ENCODE data around the gene VOPP1. TPM values are rescaled to one million over a fixed set of nuclear protein-coding genes. Genes with fewer than 3 reads are reported as not detected.

Gene VOPP1
- total RNA-seq, 6 experiments from 2014 or later: 103 to 135 (median 122) TPM

- peaks cover 11% of the 10 kb centered on the region; the same call in 1 of the 2 replicates for H3K36me3 Mint-ChIP-seq (ENCODE audit: low read depth)
- H3K27me3 Mint-ChIP-seq (ENCODE audit: insufficient read depth): peaks cover 3% of the 10 kb centered on the region; the same call in 1 of the 2 replicates
- H3K4me1 Mint-ChIP-seq (ENCODE audit: low read depth): peaks cover 85% of the 10 kb centered on the region
- no peak for TF ChIP-seq CTCF (IDR thresholded peaks at IDR 0.05)
- no peak overlapping the region for H3K27ac Mint-ChIP-seq
- no peaks in the 10 kb centered on the region for H3K9me3 Mint-ChIP-seq
- H3K4me3 Mint-ChIP-seq: no peak overlapping the region
- no peak for DNase-seq
Measured at GRCh38 chr7:55563596-55564325, 8.5 kb downstream of the VOPP1 start.

GRCh38 chr7:55561690-55562089, 10.6 kb downstream of the VOPP1 start:
- peaks cover 3% of the 10 kb centered on the region; the same call in 1 of the 2 replicates for H3K27me3 Mint-ChIP-seq (ENCODE audit: insufficient read depth)
- no peak overlapping the region for H3K27ac Mint-ChIP-seq
- no peak overlapping the region for H3K4me3 Mint-ChIP-seq
- DNase-seq: no peak
- H3K9me3 Mint-ChIP-seq: no peaks in the 10 kb centered on the region
- TF ChIP-seq CTCF (IDR thresholded peaks at IDR 0.05): no peak
- H3K36me3 Mint-ChIP-seq (ENCODE audit: low read depth): peaks cover 11% of the 10 kb centered on the region; the same call in 1 of the 2 replicates
- H3K4me1 Mint-ChIP-seq (ENCODE audit: low read depth): peaks cover 85% of the 10 kb centered on the region

GRCh38 chr7:55558962-55559920, 13.1 kb downstream of the VOPP1 start:
- Mint-ChIP-seq H3K27ac (no peak overlapping the region; the same call in 1 of the 2 replicates), H3K9me3 (no peaks in the 10 kb centered on the region), H3K4me1 (ENCODE audit: low read depth) (peaks cover 91% of the 10 kb centered on the region), H3K27me3 (ENCODE audit: insufficient read depth) (no peaks in the 10 kb centered on the region), H3K36me3 (ENCODE audit: low read depth) (peaks cover 17% of the 10 kb centered on the region), H3K4me3 (no peak overlapping the region)
- TF ChIP-seq CTCF (IDR thresholded peaks at IDR 0.05): no peak
- DNase-seq: no peak

GRCh38 chr7:55557666-55558188, 14.6 kb downstream of the VOPP1 start:
- DNase-seq: no peak
- no peak overlapping the region for H3K4me3 Mint-ChIP-seq
- no peaks in the 10 kb centered on the region for H3K9me3 Mint-ChIP-seq
- no peak overlapping the region for H3K27ac Mint-ChIP-seq
- H3K27me3 Mint-ChIP-seq (ENCODE audit: insufficient read depth): peaks cover 2% of the 10 kb centered on the region; the same call in 1 of the 2 replicates
- peaks cover 20% of the 10 kb centered on the region for H3K36me3 Mint-ChIP-seq (ENCODE audit: low read depth)
- H3K4me1 Mint-ChIP-seq (ENCODE audit: low read depth): peaks cover 94% of the 10 kb centered on the region
- no peak for TF ChIP-seq CTCF (IDR thresholded peaks at IDR 0.05)

- no peak for TF ChIP-seq CTCF (IDR thresholded peaks at IDR 0.05)
- H3K4me3 Mint-ChIP-seq: no peak overlapping the region
- no peaks in the 10 kb centered on the region for H3K9me3 Mint-ChIP-seq
- DNase-seq: no peak
- H3K27ac Mint-ChIP-seq: peak overlapping the region; percentile 29; the same call in 1 of the 2 replicates
- H3K4me1 Mint-ChIP-seq (ENCODE audit: low read depth): peaks cover 85% of the 10 kb centered on the region
- peaks cover 2% of the 10 kb centered on the region; the same call in 1 of the 2 replicates for H3K27me3 Mint-ChIP-seq (ENCODE audit: insufficient read depth)
- peaks cover 20% of the 10 kb centered on the region for H3K36me3 Mint-ChIP-seq (ENCODE audit: low read depth)
Measured at GRCh38 chr7:55556492-55556891, 15.8 kb downstream of the VOPP1 start.

All from HFFc6 (cell line).